Suprapubic skin (tissue), 4 donors: ENCODE measurements around the gene KIAA1217.

Experiments
- POLR2A ChIP-seq, 2 donors: fragments of 450-650 bp; IDR thresholded peaks; one replicate each; pipeline ENCODE4 v1.6.1; 2017; ENCODE audit warnings: antibody characterized with exemption in 2 of 2, mild to moderate bottlenecking in 2 of 2, moderate library complexity in 2 of 2
- POLR2AphosphoS5 ChIP-seq, 3 donors: sonication (generic); formaldehyde crosslinking; IDR thresholded peaks; one replicate each; pipeline ENCODE4 v1.6.1; 2017; ENCODE audit warnings: antibody characterized with exemption in 3 of 3
- TF ChIP-seq, protein P1 (sequence below), 2 donors: fragments of 200-600 bp in 1 of 2; fragments of 450-650 bp in 1 of 2; sonication (generic) in 1 of 2; IDR thresholded peaks; one replicate each; pipeline ENCODE4 v1.5.1; 2016 to 2019; ENCODE audit warnings: antibody characterized with exemption in 2 of 2, mild to moderate bottlenecking in 1 of 2, moderate library complexity in 1 of 2

DNA sequence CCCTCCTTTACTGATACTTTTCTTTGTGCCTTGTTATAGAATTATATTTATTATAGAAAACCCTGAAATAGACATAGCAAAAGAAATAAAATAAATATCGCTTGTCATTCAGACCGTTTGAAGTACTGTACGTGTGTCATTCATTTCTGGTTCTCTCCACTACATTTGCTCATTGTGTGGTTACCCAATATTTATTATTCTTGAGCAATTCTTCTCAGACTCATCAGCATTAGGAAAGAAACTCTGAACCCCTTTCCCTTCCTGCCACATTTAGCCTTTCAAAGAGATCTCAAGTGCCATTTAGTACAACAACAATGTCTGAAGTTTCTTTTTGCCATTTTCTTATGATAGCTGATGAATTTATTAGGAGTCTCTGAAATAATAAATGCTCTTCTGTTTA lies 154.1 kb downstream of the KIAA1217 start:
- TF ChIP-seq POLR2A (IDR thresholded peaks at IDR 0.05) (no peak), POLR2AphosphoS5 (IDR thresholded peaks at IDR 0.05) (no peak)
- TF ChIP-seq, protein P1, sequence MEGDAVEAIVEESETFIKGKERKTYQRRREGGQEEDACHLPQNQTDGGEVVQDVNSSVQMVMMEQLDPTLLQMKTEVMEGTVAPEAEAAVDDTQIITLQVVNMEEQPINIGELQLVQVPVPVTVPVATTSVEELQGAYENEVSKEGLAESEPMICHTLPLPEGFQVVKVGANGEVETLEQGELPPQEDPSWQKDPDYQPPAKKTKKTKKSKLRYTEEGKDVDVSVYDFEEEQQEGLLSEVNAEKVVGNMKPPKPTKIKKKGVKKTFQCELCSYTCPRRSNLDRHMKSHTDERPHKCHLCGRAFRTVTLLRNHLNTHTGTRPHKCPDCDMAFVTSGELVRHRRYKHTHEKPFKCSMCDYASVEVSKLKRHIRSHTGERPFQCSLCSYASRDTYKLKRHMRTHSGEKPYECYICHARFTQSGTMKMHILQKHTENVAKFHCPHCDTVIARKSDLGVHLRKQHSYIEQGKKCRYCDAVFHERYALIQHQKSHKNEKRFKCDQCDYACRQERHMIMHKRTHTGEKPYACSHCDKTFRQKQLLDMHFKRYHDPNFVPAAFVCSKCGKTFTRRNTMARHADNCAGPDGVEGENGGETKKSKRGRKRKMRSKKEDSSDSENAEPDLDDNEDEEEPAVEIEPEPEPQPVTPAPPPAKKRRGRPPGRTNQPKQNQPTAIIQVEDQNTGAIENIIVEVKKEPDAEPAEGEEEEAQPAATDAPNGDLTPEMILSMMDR (IDR thresholded peaks at IDR 0.05), result no peak
